ENCODE measurements around the gene SLC16A6. TPM values are rescaled to one million over a fixed set of nuclear protein-coding genes. Genes with fewer than 3 reads are reported as not detected.
"Not testable (repeated sequence)": the region's sequence is repeated elsewhere in the genome, so short reads cannot be mapped to it uniquely, and the experiment has no call there.

SLC16A6 gene
- polyA plus RNA-seq, 1 donor from 2014 or later, result 15.6 TPM

GRCh38 chr17:68314916-68315535 is 24.1 kb upstream of the SLC16A6 start (continued):
- TF ChIP-seq REST (IDR thresholded peaks at IDR 0.05; ENCODE audit: borderline replicate concordance) (no peak), EP300 (conservative IDR thresholded peaks at IDR 0.05; ENCODE audit: poor library complexity, severe bottlenecking) (no peak), POLR2AphosphoS5 (IDR thresholded peaks at IDR 0.05) (no peak)

GRCh38 chr17:68310152-68310551 is 19.2 kb upstream of the SLC16A6 start:
- no peak overlapping the region for H3K4me2 ChIP-seq (ENCODE audit: low read length)
- no peaks in the 10 kb centered on the region for H3K27me3 ChIP-seq (ENCODE audit: insufficient read depth, low read depth, low read length)
- H3K79me2 ChIP-seq (replicated peaks; ENCODE audit: insufficient read depth, low read length), result no peaks in the 10 kb centered on the region
- H2AFZ ChIP-seq (ENCODE audit: low read depth, low read length), result no peak overlapping the region
- H3F3A ChIP-seq (ENCODE audit: insufficient read depth, low read length, poor library complexity, severe bottlenecking), result no peaks in the 10 kb centered on the region
- H3K27ac ChIP-seq (ENCODE audit: low read length), result no peak overlapping the region
- H3K9me2 ChIP-seq (ENCODE audit: insufficient read depth, low read length), result no peaks in the 10 kb centered on the region
- H3K36me3 ChIP-seq (ENCODE audit: insufficient read depth, low read length), result no peaks in the 10 kb centered on the region
- no peak overlapping the region for H3K4me3 ChIP-seq (ENCODE audit: low read length)
- no peaks in the 10 kb centered on the region for H4K20me1 ChIP-seq (ENCODE audit: insufficient read depth)
- TF ChIP-seq MXI1 (conservative IDR thresholded peaks at IDR 0.05; ENCODE audit: poor library complexity, severe bottlenecking) (no peak), TAF1 (IDR thresholded peaks at IDR 0.05; ENCODE audit: low read depth) (no peak), POLR2AphosphoS5 (IDR thresholded peaks at IDR 0.05) (no peak)
- no peak overlapping the region for H3K9ac ChIP-seq (ENCODE audit: low read length)
- H3K9me3 ChIP-seq (ENCODE audit: low read length), result no peaks in the 10 kb centered on the region

GRCh38 chr17:68309066-68309670 is 18.2 kb upstream of the SLC16A6 start:
- not testable (repeated sequence) for H2AFZ ChIP-seq (ENCODE audit: low read depth, low read length); H3K9me3 ChIP-seq (ENCODE audit: low read length); H3K27me3 ChIP-seq (ENCODE audit: insufficient read depth, low read depth, low read length); H3K27ac ChIP-seq (ENCODE audit: low read length); H3K79me2 ChIP-seq (replicated peaks; ENCODE audit: insufficient read depth, low read length); H3K9ac ChIP-seq (ENCODE audit: low read length); H3K9me2 ChIP-seq (ENCODE audit: insufficient read depth, low read length); H3K4me2 ChIP-seq (ENCODE audit: low read length); H3K4me3 ChIP-seq (ENCODE audit: low read length); H4K20me1 ChIP-seq (ENCODE audit: insufficient read depth); H3F3A ChIP-seq (ENCODE audit: insufficient read depth, low read length, poor library complexity, severe bottlenecking); H3K36me3 ChIP-seq (ENCODE audit: insufficient read depth, low read length)

- not testable (repeated sequence) for H3K27me3 ChIP-seq (ENCODE audit: insufficient read depth, low read depth, low read length); H3K79me2 ChIP-seq (replicated peaks; ENCODE audit: insufficient read depth, low read length); H3K9me2 ChIP-seq (ENCODE audit: insufficient read depth, low read length); H3K36me3 ChIP-seq (ENCODE audit: insufficient read depth, low read length); H3K9me3 ChIP-seq (ENCODE audit: low read length); H3K27ac ChIP-seq (ENCODE audit: low read length); H3F3A ChIP-seq (ENCODE audit: insufficient read depth, low read length, poor library complexity, severe bottlenecking); H3K9ac ChIP-seq (ENCODE audit: low read length); H2AFZ ChIP-seq (ENCODE audit: low read depth, low read length); H3K4me3 ChIP-seq (ENCODE audit: low read length); H3K4me2 ChIP-seq (ENCODE audit: low read length); H4K20me1 ChIP-seq (ENCODE audit: insufficient read depth)
These were observed 17.6 kb upstream of the SLC16A6 start for GRCh38 chr17:68308486-68308885.

Measured in neural cell (in vitro differentiated cells).